Kidney capillary endothelial cell (primary cell): ENCODE measurements around the gene USP6.
"Not testable (repeated sequence)": the region's sequence is repeated elsewhere in the genome, so short reads cannot be mapped to it uniquely, and the experiment has no call there.

Experiments used
- DNase-seq: peaks from one replicate; pipeline ENCODE4 v3.0.0-alpha.2; 2018; ENCODE audit warnings: low spot score

The USP6 gene

GRCh38 chr17:5194346-5194745 lies 78.5 kb downstream of the USP6 start:
- DNase-seq = no peak

- DNase-seq = no peak
These were observed 82.6 kb downstream of the USP6 start for GRCh38 chr17:5198472-5198871.

- no peak for DNase-seq
These were observed 84.5 kb downstream of the USP6 start for GRCh38 chr17:5200360-5200759.

- no peak for DNase-seq
These were observed 85.2 kb downstream of the USP6 start for GRCh38 chr17:5201011-5201410.

GRCh38 chr17:5203178-5203907 lies 87.5 kb downstream of the USP6 start:
- no peak for DNase-seq

GRCh38 chr17:5203908-5204294 lies 88.1 kb downstream of the USP6 start:
- no peak for DNase-seq

GRCh38 chr17:5209396-5209795 lies 93.6 kb downstream of the USP6 start:
- DNase-seq = no peak

GRCh38 chr17:5210091-5210490 lies 94.3 kb downstream of the USP6 start:
- no peak for DNase-seq

GRCh38 chr17:5210614-5211252 lies 94.9 kb downstream of the USP6 start:
- no peak for DNase-seq

- DNase-seq = no peak
These were observed 95.6 kb downstream of the USP6 start for GRCh38 chr17:5211458-5211857.

GRCh38 chr17:5217562-5217961 lies 101.7 kb downstream of the USP6 start:
- not testable (repeated sequence) for DNase-seq

- DNase-seq = no peak
These were observed 103.7 kb downstream of the USP6 start for GRCh38 chr17:5219536-5219935.

GRCh38 chr17:5220074-5220473 lies 104.2 kb downstream of the USP6 start:
- DNase-seq = no peak

GRCh38 chr17:5221912-5222311 lies 106.1 kb downstream of the USP6 start:
- not testable (repeated sequence) for DNase-seq
